ENCODE measurements around the gene NOS1.

The NOS1 gene

DNA sequence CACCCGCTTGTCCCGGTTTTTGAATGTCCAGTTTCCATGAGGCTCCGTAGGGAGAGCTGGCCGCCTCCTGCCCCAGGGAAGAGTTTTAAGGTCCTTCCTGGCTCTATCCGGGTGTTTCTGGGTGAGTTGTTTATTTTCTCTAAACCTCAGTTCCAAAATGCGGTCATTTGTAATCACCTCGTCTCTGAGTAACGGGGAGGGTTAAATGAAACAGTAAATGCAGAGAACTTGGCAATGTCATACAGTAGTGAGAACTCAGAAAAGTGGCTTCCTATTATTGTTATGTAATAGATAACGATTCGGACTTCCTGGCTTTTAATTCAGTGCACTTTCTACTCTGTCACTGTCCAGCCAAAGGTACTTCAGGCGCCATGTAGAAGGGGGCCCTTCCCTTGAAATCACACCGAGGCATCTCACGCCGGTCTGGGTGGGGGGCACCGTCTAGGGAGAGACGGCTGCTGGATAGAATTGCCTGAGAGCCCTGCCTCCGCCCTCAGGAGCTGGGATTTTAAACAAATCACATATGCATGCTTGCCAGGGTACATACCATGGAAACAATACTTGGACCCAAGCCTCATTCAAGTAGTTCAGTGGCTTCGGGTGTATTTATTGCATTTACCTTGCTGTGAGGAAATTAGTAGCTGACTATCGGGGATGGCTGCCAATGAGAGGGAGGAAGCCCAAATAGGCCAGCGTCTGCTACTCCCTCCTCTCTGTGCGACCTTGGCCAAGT, 26.4 kb downstream of the NOS1 start:
- in situ Hi-C loops (cut with MboI; ENCODE audit: low sequenced_read_pairs) = no loop called here

DNA sequence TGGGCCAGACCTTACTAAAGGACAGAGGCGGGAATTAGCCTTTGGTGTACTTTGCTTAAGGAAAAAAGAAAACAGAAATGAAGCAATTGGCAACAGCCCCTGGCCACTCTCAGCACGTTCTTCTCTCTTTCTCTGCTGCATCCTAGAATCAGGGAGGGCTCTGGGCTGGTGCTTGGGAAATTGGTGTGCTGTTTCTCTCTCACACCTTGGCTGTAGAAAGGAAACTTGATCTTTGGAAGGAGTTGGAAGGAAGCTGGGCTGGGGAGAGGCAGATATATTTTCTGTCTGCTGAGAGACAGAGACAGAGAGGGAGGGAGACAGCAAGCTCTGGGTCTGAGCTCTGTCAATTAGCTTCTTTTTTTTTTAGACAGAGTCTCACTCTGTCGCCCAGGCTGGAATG, 27.4 kb downstream of the NOS1 start:
- in situ Hi-C loops (cut with MboI; ENCODE audit: low sequenced_read_pairs) = no loop called here

GRCh38 chr12:117333331-117333881, 28.0 kb downstream of the NOS1 start:
- in situ Hi-C loops (cut with MboI; ENCODE audit: low sequenced_read_pairs) = no loop called here

- in situ Hi-C loops (cut with MboI; ENCODE audit: low sequenced_read_pairs) = no loop called here
Observed at GRCh38 chr12:117331691-117332090, 29.7 kb downstream of the NOS1 start.

- in situ Hi-C loops (cut with MboI; ENCODE audit: low sequenced_read_pairs) = no loop called here
Observed at GRCh38 chr12:117330441-117331113, 30.8 kb downstream of the NOS1 start.

DNA sequence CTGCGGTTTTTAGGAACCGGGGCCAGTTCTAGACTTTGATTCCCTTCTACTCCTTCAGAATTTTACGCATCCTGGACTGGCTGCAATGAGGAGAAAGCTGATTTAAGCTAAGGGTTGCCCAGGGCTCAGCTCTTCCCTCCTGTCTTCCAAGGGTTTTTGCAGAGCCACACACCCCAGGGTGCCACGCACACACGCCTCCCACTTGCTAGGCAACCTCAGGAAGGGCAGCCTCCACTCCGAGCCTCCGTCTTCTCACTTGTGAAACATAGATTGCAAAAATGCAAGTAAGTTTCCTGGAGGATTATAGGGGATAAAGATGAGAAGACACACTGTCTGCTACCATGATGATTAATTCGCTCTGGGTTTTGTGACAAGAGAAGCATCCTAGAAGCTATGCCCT, 31.7 kb downstream of the NOS1 start:
- in situ Hi-C loops (cut with MboI; ENCODE audit: low sequenced_read_pairs) = no loop called here

- in situ Hi-C loops (cut with MboI; ENCODE audit: low sequenced_read_pairs) = no loop called here
Observed at GRCh38 chr12:117328556-117329100, 32.8 kb downstream of the NOS1 start.

DNA sequence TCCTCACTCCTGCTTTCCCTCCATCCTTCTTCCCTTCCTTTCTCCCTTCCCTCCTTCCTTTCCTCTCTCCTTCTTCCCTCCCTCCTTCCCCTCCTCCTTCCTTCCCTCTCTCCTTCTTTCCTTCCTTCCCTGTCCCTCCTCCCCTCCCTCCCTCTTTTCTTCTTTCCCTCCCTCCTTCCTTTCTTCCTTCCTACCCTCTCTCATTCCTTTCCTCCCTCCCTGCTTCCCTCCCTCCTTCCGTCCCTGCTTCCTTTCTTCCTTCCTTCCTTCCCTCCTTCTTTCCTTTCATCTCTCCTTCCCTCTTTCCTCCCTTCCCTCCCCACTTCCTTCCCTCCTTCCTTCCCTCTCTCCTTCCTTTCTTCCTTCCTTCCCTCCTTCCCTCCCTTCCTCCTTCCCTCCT, 39.0 kb downstream of the NOS1 start:
- in situ Hi-C loops (cut with MboI; ENCODE audit: low sequenced_read_pairs) = no loop called here

- in situ Hi-C loops (cut with MboI; ENCODE audit: low sequenced_read_pairs) = no loop called here
Observed at GRCh38 chr12:117321572-117321971, 39.9 kb downstream of the NOS1 start.

DNA sequence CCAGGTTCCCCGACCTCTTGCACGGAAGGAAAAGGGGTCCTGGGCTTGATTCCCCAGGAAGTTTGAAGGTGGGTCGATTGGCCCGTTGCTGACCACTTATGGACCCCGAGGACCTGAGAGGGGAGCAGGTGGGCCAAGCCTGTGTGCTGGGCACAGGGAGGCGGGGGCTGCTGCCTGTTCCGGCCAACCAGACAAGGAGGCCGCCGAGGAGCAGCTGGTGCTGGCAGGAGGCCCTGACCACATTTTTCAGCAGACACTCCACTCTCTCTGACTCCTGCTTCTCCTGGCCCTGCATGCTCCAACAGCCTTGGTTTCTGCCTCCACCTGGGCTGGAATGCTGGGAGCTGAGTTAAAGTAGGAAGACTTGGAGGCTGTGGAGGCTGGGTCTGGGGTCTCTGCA, 42.8 kb downstream of the NOS1 start:
- in situ Hi-C loops (cut with MboI; ENCODE audit: low sequenced_read_pairs) = no loop called here

- in situ Hi-C loops (cut with MboI; ENCODE audit: low sequenced_read_pairs) = no loop called here
Observed at GRCh38 chr12:117316336-117316735, 45.1 kb downstream of the NOS1 start.

GRCh38 chr12:117313926-117314325, 47.5 kb downstream of the NOS1 start:
- in situ Hi-C loops (cut with MboI; ENCODE audit: low sequenced_read_pairs) = no loop called here

DNA sequence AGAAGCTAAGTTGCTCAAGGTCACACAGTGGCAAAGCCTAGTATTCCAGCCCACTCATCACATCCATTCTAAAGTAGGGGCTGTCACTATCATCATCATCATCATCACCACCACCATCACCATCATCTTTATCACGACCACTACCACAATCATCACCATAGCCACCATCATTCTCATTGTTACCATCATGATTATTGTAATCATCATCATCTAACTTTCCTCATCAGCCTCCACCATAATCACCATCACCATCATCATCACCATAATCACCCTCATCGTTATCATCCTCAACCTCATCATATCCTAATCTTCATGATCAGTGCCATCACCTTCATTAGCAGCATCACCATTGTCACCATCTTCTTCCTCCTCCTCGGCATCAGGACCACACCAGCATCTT, 48.7 kb downstream of the NOS1 start:
- in situ Hi-C loops (cut with MboI; ENCODE audit: low sequenced_read_pairs) = no loop called here

DNA sequence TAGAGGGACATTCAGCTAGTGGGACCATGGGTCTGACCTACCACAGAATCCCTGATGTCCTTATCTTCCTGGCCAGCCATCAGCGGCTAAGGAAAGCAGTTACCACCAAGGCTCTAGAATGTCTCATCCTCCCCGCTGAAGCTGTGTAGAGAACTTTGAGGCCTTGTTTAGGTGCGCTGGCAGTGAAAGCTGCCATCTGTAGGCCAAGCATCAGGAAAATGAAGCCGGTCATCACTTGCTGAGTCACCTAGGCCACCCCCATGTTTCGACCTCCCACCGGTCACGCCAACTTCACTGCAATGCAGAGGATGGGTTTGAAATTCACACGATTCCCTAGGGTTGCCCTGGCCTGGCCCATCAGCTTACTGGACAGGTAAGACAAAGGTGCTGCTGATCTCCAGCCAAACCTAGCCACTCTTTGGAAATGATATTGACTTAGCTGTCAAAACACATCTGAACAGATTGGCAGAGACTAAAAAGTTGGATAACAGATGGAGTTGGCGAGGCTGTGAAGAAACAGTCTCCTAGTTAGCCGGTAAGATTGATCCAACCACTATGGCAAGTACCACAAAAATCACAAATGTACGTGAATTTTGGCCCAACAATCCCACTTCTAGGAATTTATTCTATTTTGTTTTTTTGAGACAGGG, 52.0 kb downstream of the NOS1 start:
- in situ Hi-C loops (cut with MboI; ENCODE audit: low sequenced_read_pairs) = no loop called here

DNA sequence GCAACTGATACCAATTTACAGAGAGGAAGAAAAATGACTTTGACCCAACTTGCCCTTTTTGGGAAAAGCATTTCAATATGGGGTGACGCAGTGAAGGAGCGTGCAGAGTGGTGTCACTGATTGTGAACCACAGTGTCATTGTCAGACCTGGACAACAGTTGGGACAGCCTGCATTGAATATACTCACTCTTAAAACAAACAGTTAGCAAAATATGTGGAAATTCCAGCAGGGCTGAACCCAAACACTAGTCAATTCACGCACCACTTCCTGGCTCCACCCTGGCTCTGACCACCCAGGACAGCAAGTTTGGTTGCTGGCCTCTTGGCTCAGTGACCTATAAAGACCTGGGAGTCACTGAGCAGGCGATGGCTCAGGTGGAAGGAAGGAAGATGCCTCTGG, 61.3 kb downstream of the NOS1 start:
- in situ Hi-C loops (cut with MboI; ENCODE audit: low sequenced_read_pairs) = no loop called here

GRCh38 chr12:117298648-117299225, 62.7 kb downstream of the NOS1 start:
- in situ Hi-C loops (cut with MboI; ENCODE audit: low sequenced_read_pairs) = no loop called here

DNA sequence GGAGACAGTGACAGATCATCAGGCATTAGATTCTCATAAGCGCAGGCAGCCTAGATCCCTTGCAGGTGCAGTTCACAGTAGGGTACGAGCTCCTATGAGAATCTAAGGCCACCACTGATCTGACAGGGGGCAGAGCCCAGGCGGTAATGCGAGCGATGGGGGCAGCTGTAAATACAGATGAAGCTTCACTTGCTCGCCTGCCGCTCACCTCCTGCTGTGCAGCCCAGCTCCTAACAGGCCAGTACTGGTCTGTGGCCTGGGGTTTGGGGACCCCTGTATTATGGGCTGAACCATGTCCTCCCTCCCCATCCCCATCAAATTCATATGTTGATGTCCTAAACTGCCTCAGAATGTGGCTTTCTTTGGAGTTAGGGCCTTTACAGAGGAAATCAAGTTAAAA, 63.2 kb downstream of the NOS1 start:
- in situ Hi-C loops (cut with MboI; ENCODE audit: low sequenced_read_pairs) = no loop called here

DNA sequence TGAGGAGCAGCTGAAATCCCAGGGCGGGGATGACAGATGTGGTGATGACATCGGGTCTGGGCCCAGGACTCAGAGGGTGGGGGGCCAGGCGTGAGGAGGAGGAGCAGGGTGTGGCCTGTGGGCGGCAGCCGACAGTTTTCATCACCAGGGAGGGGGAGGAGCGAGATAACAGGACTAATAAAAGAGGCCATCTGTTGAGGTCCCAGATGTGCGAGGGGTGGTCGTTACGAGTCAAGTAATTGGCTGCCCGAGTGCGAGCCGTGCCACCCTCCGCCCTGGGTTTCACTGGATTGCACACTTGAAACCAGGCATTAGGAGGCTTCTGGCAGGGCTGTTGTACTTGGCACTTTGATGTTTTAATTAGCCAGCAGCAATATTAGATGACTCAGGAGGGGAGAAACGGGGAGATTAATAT, 67.2 kb downstream of the NOS1 start:
- in situ Hi-C loops (cut with MboI; ENCODE audit: low sequenced_read_pairs) = no loop called here

DNA sequence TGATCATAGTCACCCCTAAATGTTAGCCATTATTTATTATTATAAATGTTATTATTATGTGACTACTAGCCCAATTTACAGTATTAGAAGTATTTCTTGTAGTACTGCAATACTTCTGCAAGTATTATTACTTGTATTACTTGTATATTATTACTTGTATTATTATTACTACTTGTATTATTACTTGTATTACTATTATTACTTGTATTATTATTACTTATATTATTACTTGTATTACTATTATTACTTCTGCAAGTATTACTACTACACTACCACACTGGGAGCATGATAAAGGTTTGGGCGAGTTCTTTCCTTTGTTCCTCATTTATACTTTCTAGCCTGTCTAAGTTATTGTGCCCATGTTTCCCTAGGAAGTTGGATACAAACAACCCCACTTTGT, 67.9 kb downstream of the NOS1 start:
- in situ Hi-C loops (cut with MboI; ENCODE audit: low sequenced_read_pairs) = no loop called here

DNA sequence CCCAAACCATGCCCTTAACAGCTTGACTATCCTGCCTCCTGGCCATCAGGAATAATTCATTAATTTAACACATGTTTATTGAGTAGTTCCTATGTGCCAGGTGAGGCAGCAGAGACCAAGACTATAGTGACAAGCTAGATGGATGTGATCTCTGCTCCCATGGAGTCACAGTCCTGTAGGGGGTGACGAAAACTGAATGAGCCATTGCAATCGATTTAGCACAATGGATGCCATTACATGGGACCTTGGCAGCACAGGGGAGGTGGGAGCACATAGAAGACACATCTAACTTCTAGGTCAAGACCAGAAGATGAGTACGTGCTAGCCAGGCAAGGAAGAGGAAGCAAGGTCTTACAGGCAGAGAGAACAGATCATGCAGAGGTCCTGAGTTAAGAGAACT, 68.7 kb downstream of the NOS1 start:
- in situ Hi-C loops (cut with MboI; ENCODE audit: low sequenced_read_pairs) = no loop called here

GRCh38 chr12:117284140-117284539, 77.3 kb downstream of the NOS1 start:
- in situ Hi-C loops (cut with MboI; ENCODE audit: low sequenced_read_pairs) = no loop called here
